SK-N-MC (cell line): ENCODE measurements around the gene SMKR1.

Experiments used
- EZH2 ChIP-seq: fragments of 200-600 bp; sonication (generic); IDR thresholded peaks from one replicate; pipeline ENCODE4 v1.6.1; 2017; ENCODE audit warnings: antibody characterized with exemption
- POLR2AphosphoS5 ChIP-seq: IDR thresholded peaks from 2 replicates; pipeline ENCODE4 v1.6.1; 2012; ENCODE audit warnings: mild to moderate bottlenecking, low read depth, low read length, borderline replicate concordance

- TF ChIP-seq POLR2AphosphoS5 (no peak), EZH2 (no peak)
Observed at GRCh38 chr7:129468547-129468946, 33.8 kb upstream of the SMKR1 start.
